ENCODE results near the gene SLC48A1. TPM values are rescaled to one million over a fixed set of nuclear protein-coding genes. Genes with fewer than 3 reads are reported as not detected.

SLC48A1 gene
- polyA plus RNA-seq, 3 donors = 9.4 to 19.6 (median 15.8) TPM

DNA sequence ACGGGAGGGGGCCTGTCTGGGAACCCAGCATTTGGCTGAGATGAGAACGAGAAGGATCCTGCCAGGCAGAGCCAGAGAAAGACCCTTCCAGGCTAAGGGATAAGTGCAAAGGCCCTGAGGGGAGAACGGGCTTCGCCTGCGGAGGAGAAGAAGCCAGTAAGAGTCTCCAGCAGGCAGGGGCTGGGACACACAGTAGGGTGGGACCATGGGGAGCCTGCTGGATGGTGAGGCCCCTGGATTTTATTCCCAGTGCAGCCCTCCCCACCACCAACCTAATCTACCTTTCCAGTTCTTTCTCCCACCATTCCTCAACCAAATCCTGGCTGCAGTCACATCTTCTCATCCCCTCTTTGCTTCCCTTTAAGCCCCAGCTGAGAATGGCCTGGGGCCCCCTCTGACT lies 27.0 kb upstream of the SLC48A1 start:
- Mint-ChIP-seq H3K36me3 (no peaks in the 10 kb centered on the region), H3K4me1 (peaks cover 34% of the 10 kb centered on the region), H3K27ac (no peak overlapping the region), H3K27me3 (ENCODE audit: low read depth in 3 of 3) (peaks cover 14 to 30% (median 18%) of the 10 kb centered on the region in 3 donors), H3K4me3 (no peak overlapping the region), H3K9me3 (peaks cover 0 to 1% (median 0%) of the 10 kb centered on the region in 7 donors)
- Histone ChIP-seq H3K79me2 (ENCODE audit: insufficient read depth, low read length) (no peaks in the 10 kb centered on the region), H3K27ac (ENCODE audit: low read depth in 1 of 2, low read length in 2 of 2) (no peak overlapping the region), H3K4me2 (replicated peaks; ENCODE audit: extremely low read depth, low read length, poor library complexity, severe bottlenecking) (no peak overlapping the region), H4K20me1 (ENCODE audit: insufficient read depth, low read length) (no peaks in the 10 kb centered on the region), H3K4me1 (ENCODE audit: control insufficient read depth in 1 of 2, insufficient read depth in 2 of 2, low read length in 2 of 2) (peaks cover 17 to 21% of the 10 kb centered on the region in 2 donors), H3K36me3 (replicated peaks in 1 of 2; ENCODE audit: control insufficient read depth in 1 of 2, insufficient read depth in 2 of 2, low read length in 2 of 2) (no peaks in the 10 kb centered on the region), H3K9ac (ENCODE audit: insufficient read depth, low read length, poor library complexity, severe bottlenecking) (no peak overlapping the region), H3K4me3 (replicated peaks in 1 of 3; ENCODE audit: low read depth in 2 of 3, low read length in 3 of 3) (no peak overlapping the region), H3K27me3 (ENCODE audit: control insufficient read depth in 2 of 2, insufficient read depth in 2 of 2, low read length in 2 of 2) (no peaks in the 10 kb centered on the region), H3K9me3 (replicated peaks in 1 of 2; ENCODE audit: control insufficient read depth in 1 of 2, insufficient read depth in 1 of 2, low read length in 2 of 2) (no peaks in the 10 kb centered on the region), H2AFZ (ENCODE audit: insufficient read depth, low read depth, low read length, poor library complexity, severe bottlenecking) (no peak overlapping the region)
- 96% methylated on average over 4 of the region's 5 CpGs for WGBS (ENCODE audit: insufficient coverage)
- TF ChIP-seq, protein P1, sequence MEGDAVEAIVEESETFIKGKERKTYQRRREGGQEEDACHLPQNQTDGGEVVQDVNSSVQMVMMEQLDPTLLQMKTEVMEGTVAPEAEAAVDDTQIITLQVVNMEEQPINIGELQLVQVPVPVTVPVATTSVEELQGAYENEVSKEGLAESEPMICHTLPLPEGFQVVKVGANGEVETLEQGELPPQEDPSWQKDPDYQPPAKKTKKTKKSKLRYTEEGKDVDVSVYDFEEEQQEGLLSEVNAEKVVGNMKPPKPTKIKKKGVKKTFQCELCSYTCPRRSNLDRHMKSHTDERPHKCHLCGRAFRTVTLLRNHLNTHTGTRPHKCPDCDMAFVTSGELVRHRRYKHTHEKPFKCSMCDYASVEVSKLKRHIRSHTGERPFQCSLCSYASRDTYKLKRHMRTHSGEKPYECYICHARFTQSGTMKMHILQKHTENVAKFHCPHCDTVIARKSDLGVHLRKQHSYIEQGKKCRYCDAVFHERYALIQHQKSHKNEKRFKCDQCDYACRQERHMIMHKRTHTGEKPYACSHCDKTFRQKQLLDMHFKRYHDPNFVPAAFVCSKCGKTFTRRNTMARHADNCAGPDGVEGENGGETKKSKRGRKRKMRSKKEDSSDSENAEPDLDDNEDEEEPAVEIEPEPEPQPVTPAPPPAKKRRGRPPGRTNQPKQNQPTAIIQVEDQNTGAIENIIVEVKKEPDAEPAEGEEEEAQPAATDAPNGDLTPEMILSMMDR (IDR thresholded peaks at IDR 0.05) = no peak
- intact Hi-C loops (cut with micrococcal nuclease) = no loop called here
- DNase-seq = no peak

DNA sequence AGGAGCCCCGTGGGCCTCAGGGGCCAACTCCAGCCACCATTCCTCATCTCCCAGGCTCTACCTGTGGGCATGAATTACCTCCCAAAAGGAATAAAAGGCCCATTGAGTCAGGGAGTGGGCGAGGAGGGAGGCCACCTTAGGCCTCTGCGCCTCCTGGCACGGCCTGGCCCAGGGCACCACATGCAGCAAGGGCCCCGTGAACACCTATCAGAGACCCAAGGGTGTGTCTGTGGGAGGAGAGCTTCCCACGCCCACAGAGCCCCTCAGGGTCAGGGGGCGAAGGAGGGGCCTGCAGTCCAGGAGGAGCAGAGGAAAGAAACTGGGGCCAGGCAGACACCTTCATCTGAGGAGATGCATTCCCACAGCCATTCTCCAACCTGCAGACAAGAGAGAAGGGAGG lies 26.5 kb upstream of the SLC48A1 start:
- WGBS (ENCODE audit: insufficient coverage) = 100% methylated on average over 3 of the region's 7 CpGs
- Histone ChIP-seq H4K20me1 (ENCODE audit: insufficient read depth, low read length) (no peaks in the 10 kb centered on the region), H3K4me1 (ENCODE audit: control insufficient read depth in 1 of 2, insufficient read depth in 2 of 2, low read length in 2 of 2) (peaks cover 13 to 16% of the 10 kb centered on the region in 2 donors), H3K27me3 (ENCODE audit: control insufficient read depth in 2 of 2, insufficient read depth in 2 of 2, low read length in 2 of 2) (no peaks in the 10 kb centered on the region), H3K27ac (ENCODE audit: low read depth in 1 of 2, low read length in 2 of 2) (no peak overlapping the region), H3K36me3 (replicated peaks in 1 of 2; ENCODE audit: control insufficient read depth in 1 of 2, insufficient read depth in 2 of 2, low read length in 2 of 2) (no peaks in the 10 kb centered on the region), H3K9ac (ENCODE audit: insufficient read depth, low read length, poor library complexity, severe bottlenecking) (no peak overlapping the region), H3K4me2 (replicated peaks; ENCODE audit: extremely low read depth, low read length, poor library complexity, severe bottlenecking) (no peak overlapping the region), H2AFZ (ENCODE audit: insufficient read depth, low read depth, low read length, poor library complexity, severe bottlenecking) (no peak overlapping the region), H3K9me3 (replicated peaks in 1 of 2; ENCODE audit: control insufficient read depth in 1 of 2, insufficient read depth in 1 of 2, low read length in 2 of 2) (no peaks in the 10 kb centered on the region), H3K4me3 (replicated peaks in 1 of 3; ENCODE audit: low read depth in 2 of 3, low read length in 3 of 3) (no peak overlapping the region), H3K79me2 (ENCODE audit: insufficient read depth, low read length) (no peaks in the 10 kb centered on the region)
- intact Hi-C loops (cut with micrococcal nuclease) = no loop called here
- peaks cover 30% of the 10 kb centered on the region for H3K4me1 Mint-ChIP-seq
- no peak for DNase-seq
- peaks cover 14 to 30% (median 18%) of the 10 kb centered on the region in 3 donors for H3K27me3 Mint-ChIP-seq (ENCODE audit: low read depth in 3 of 3)
- no peaks in the 10 kb centered on the region for H3K36me3 Mint-ChIP-seq
- H3K27ac Mint-ChIP-seq = no peak overlapping the region
- no peak overlapping the region for H3K4me3 Mint-ChIP-seq
- TF ChIP-seq, protein P1 (IDR thresholded peaks at IDR 0.05) = no peak
- H3K9me3 Mint-ChIP-seq = peaks cover 0 to 1% (median 0%) of the 10 kb centered on the region in 7 donors

Measured in CD14-positive monocyte (primary cell).